Stimulated activated CD4-positive, alpha-beta T cell treated with anti-CD3 and anti-CD28 coated beads, Interleukin-12 subunit alpha, Interleukin-12 subunit beta, amount 100 ng/mL, for 4 hours (primary cell): ENCODE measurements around the gene PPIF.

Source experiments
- DNase-seq: peaks from one replicate; pipeline ENCODE4 v3.0.0-alpha.2; 2020

PPIF gene

GRCh38 chr10:79375321-79376077, 28.2 kb downstream of the PPIF start:
- no peak for DNase-seq

- DNase-seq, result no peak
These were observed 28.9 kb downstream of the PPIF start for GRCh38 chr10:79376078-79376628.

GRCh38 chr10:79376751-79377556, 29.7 kb downstream of the PPIF start:
- DNase-seq, result no peak

GRCh38 chr10:79377557-79378382, 30.5 kb downstream of the PPIF start:
- no peak for DNase-seq

GRCh38 chr10:79378383-79378646, 31.0 kb downstream of the PPIF start:
- DNase-seq, result no peak

- no peak for DNase-seq
These were observed 31.6 kb downstream of the PPIF start for GRCh38 chr10:79378647-79379511.

- no peak for DNase-seq
These were observed 32.3 kb downstream of the PPIF start for GRCh38 chr10:79379512-79380124.

GRCh38 chr10:79380125-79380945, 33.1 kb downstream of the PPIF start:
- DNase-seq, result no peak

- DNase-seq, result no peak
These were observed 33.9 kb downstream of the PPIF start for GRCh38 chr10:79380946-79381721.

- no peak for DNase-seq
These were observed 34.5 kb downstream of the PPIF start for GRCh38 chr10:79381804-79382221.

- no peak for DNase-seq
These were observed 35.2 kb downstream of the PPIF start for GRCh38 chr10:79382491-79382941.

- no peak for DNase-seq
These were observed 36.8 kb downstream of the PPIF start for GRCh38 chr10:79383974-79384606.

- no peak for DNase-seq
These were observed 37.6 kb downstream of the PPIF start for GRCh38 chr10:79384773-79385391.

- no peak for DNase-seq
These were observed 38.1 kb downstream of the PPIF start for GRCh38 chr10:79385392-79385795.

GRCh38 chr10:79385804-79386531, 38.7 kb downstream of the PPIF start:
- no peak for DNase-seq

- DNase-seq, result no peak
These were observed 39.6 kb downstream of the PPIF start for GRCh38 chr10:79386637-79387465.

- DNase-seq, result no peak
These were observed 40.3 kb downstream of the PPIF start for GRCh38 chr10:79387466-79387973.
